ENCODE data around the gene METTL17.

METTL17 gene

GRCh38 chr14:20986811-20987210, 3.0 kb upstream of the METTL17 start:
- Histone ChIP-seq H3K27ac (peak overlapping the region; percentile 39 to 79), H3K4me3 (no peak overlapping the region)
- TF ChIP-seq CTCF (IDR thresholded peaks at IDR 0.05): no peak
- DNase-seq (ENCODE audit: low spot score): no peak

- Histone ChIP-seq H3K4me3 (peak overlapping the region; percentile 79), H3K27ac (peak overlapping the region; percentile 82 to 89)
- DNase-seq (ENCODE audit: low spot score): no peak
- TF ChIP-seq CTCF (IDR thresholded peaks at IDR 0.05): no peak
Observed at GRCh38 chr14:20988717-20989470, 886 bp upstream of the METTL17 start.

- peak overlapping the region; percentile 82 to 89 for H3K27ac ChIP-seq
- no peak for TF ChIP-seq CTCF (IDR thresholded peaks at IDR 0.05)
- no peak for DNase-seq (ENCODE audit: low spot score)
- peak overlapping the region; percentile 79 for H3K4me3 ChIP-seq
Observed at GRCh38 chr14:20989471-20989786, 351 bp upstream of the METTL17 start.

GRCh38 chr14:20996521-20996920, 6.7 kb downstream of the METTL17 start:
- Histone ChIP-seq H3K27ac (no peak overlapping the region), H3K4me3 (no peak overlapping the region)
- no peak for DNase-seq (ENCODE audit: low spot score)
- no peak for TF ChIP-seq CTCF (IDR thresholded peaks at IDR 0.05)

GRCh38 chr14:20997115-20997514, 7.3 kb downstream of the METTL17 start:
- no peak for TF ChIP-seq CTCF (IDR thresholded peaks at IDR 0.05)
- H3K27ac ChIP-seq: no peak overlapping the region
- DNase-seq (ENCODE audit: low spot score): no peak
- no peak overlapping the region for H3K4me3 ChIP-seq

GRCh38 chr14:20997564-20997963, 7.8 kb downstream of the METTL17 start:
- no peak overlapping the region for H3K4me3 ChIP-seq
- no peak for TF ChIP-seq CTCF (IDR thresholded peaks at IDR 0.05)
- H3K27ac ChIP-seq: no peak overlapping the region
- DNase-seq (ENCODE audit: low spot score): no peak

- no peak overlapping the region for H3K4me3 ChIP-seq
- no peak for DNase-seq (ENCODE audit: low spot score)
- no peak for TF ChIP-seq CTCF (IDR thresholded peaks at IDR 0.05)
- no peak overlapping the region for H3K27ac ChIP-seq
Observed at GRCh38 chr14:20998139-20998538, 8.4 kb downstream of the METTL17 start.
